MM.1S (cell line): ENCODE data around the gene PAFAH1B2.

ENCODE experiments used
- DNase-seq: peaks from one replicate; pipeline ENCODE4 v3.0.0-alpha.2; 2015
- H2AFZ ChIP-seq: fragments of 300-600 bp; sonication (generic); 2 replicates; pipeline ENCODE4 v1.6.0; 2016; ENCODE audit warnings: antibody characterized with exemption, low read length
- H3F3A ChIP-seq: fragments of 300-600 bp; sonication (generic); 2 replicates; pipeline ENCODE4 v1.6.1; 2016; ENCODE audit warnings: mild to moderate bottlenecking, antibody characterized with exemption, low read length, moderate library complexity, mixed read lengths; ENCODE audit not compliant: insufficient read depth
- H3K27ac ChIP-seq: fragments of 300-600 bp; sonication (generic); 2 replicates; pipeline ENCODE4 v1.5.1; 2016; ENCODE audit warnings: mild to moderate bottlenecking, low read length
- H3K27me3 ChIP-seq: fragments of 300-600 bp; sonication (generic); replicated peaks from 2 replicates; pipeline ENCODE4 v1.6.0; 2016; ENCODE audit warnings: low read length; ENCODE audit not compliant: insufficient read depth
- H3K36me3 ChIP-seq: fragments of 300-600 bp; sonication (generic); replicated peaks from 2 replicates; pipeline ENCODE4 v1.6.1; 2016; ENCODE audit warnings: mild to moderate bottlenecking, low read length, mixed read lengths; ENCODE audit not compliant: insufficient read depth
- H3K4me1 ChIP-seq: fragments of 300-600 bp; sonication (generic); 2 replicates; pipeline ENCODE4 v1.6.1; 2016; ENCODE audit warnings: low read length, mixed read lengths
- H3K4me2 ChIP-seq: fragments of 300-600 bp; sonication (generic); 2 replicates; pipeline ENCODE4 v1.6.0; 2016; ENCODE audit warnings: low read depth, low read length
- H3K4me3 ChIP-seq: fragments of 300-600 bp; sonication (generic); 2 replicates; pipeline ENCODE4 v1.5.1; 2016; ENCODE audit warnings: low read length, mixed read lengths
- H3K79me2 ChIP-seq: fragments of 300-600 bp; sonication (generic); 2 replicates; pipeline ENCODE4 v1.6.1; 2016; ENCODE audit warnings: mixed run types, low read length, mixed read lengths
- H3K9ac ChIP-seq: fragments of 300-600 bp; sonication (generic); 2 replicates; pipeline ENCODE4 v1.6.1; 2016; ENCODE audit warnings: low read length, mixed read lengths
- H3K9me2 ChIP-seq: fragments of 300-600 bp; sonication (generic); replicated peaks from 2 replicates; pipeline ENCODE4 v1.6.1; 2016; ENCODE audit warnings: mild to moderate bottlenecking, low read length, mixed read lengths; ENCODE audit not compliant: insufficient read depth
- H3K9me3 ChIP-seq: fragments of 300-600 bp; sonication (generic); replicated peaks from 2 replicates; pipeline ENCODE4 v1.6.1; 2016; ENCODE audit warnings: mild to moderate bottlenecking, low read length, mixed read lengths; ENCODE audit not compliant: insufficient read depth
- H4K20me1 ChIP-seq: fragments of 300-600 bp; sonication (generic); 2 replicates; pipeline ENCODE4 v1.6.1; 2016; ENCODE audit warnings: mild to moderate bottlenecking, low read length, moderate library complexity, mixed read lengths; ENCODE audit not compliant: insufficient read depth
- EZH2 ChIP-seq: fragments of 300-600 bp; sonication (generic); optimal IDR thresholded peaks from 2 replicates; pipeline ENCODE3; 2017; ENCODE audit warnings: low read depth, mild to moderate bottlenecking, antibody characterized with exemption, low read length, mixed read lengths
- EZH2phosphoT487 ChIP-seq: fragments of 300-600 bp; sonication (generic); IDR thresholded peaks from 2 replicates; pipeline ENCODE4 v1.6.1; 2018; ENCODE audit warnings: antibody characterized with exemption, low read length
- TF ChIP-seq, protein P1 (sequence below): fragments of 300-600 bp; sonication (generic); IDR thresholded peaks from 2 replicates; pipeline ENCODE4 v1.5.1; 2016; ENCODE audit warnings: antibody characterized with exemption, low read length, mixed read lengths

Gene PAFAH1B2

DNA sequence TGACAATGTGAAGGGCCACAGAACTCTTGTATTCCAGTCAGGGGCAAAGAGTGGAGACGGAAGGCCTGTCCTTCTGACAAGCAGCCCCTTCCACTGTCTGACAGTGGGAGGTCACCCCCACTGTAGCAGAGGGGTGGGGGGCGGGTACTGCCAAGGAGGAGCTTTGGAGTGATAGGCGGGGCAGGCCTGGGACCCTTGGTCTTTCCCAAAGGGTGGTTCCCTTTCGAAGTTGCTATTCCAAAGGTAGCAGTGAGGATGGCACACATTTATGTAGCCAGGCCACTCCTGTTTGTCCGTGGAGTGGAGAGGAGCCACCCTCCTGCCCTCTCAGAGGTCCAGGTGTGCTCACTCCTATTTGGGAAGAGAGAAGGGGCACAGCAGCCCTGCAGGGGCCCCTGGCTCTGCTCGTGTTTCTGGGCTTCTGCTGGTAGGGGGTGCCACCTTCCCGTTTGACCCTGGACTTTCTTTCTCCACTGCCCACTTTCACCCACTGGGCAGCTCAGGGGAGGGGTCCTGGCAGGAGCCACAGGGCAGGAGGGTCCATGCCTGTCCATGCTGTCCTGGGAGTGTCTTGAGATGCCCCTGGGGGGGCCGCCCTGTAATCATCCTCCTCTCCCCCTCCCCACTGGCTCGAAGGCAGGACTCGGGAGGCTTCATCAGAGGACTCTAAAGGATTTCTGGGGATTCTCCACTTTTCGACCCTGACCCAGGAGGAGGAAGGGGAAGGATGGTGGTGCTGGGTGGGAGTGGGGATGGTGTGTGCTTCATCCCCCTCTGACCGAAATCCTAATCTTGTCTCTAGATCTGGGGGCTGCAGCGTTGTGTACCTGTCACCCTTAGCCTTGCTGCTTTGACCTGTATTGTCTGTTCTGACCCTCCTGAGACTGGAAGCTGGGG lies 56.1 kb downstream of the PAFAH1B2 start:
- Histone ChIP-seq H2AFZ (no peak overlapping the region), H3F3A (no peaks in the 10 kb centered on the region), H3K4me1 (no peaks in the 10 kb centered on the region), H4K20me1 (no peaks in the 10 kb centered on the region), H3K4me2 (no peak overlapping the region), H3K9ac (no peak overlapping the region), H3K9me3 (no peaks in the 10 kb centered on the region), H3K27ac (no peak overlapping the region), H3K4me3 (no peak overlapping the region), H3K9me2 (no peaks in the 10 kb centered on the region), H3K36me3 (no peaks in the 10 kb centered on the region), H3K79me2 (no peaks in the 10 kb centered on the region), H3K27me3 (no peaks in the 10 kb centered on the region)
- no peak for DNase-seq
- no peak for TF ChIP-seq EZH2phosphoT487
- TF ChIP-seq, protein P1, sequence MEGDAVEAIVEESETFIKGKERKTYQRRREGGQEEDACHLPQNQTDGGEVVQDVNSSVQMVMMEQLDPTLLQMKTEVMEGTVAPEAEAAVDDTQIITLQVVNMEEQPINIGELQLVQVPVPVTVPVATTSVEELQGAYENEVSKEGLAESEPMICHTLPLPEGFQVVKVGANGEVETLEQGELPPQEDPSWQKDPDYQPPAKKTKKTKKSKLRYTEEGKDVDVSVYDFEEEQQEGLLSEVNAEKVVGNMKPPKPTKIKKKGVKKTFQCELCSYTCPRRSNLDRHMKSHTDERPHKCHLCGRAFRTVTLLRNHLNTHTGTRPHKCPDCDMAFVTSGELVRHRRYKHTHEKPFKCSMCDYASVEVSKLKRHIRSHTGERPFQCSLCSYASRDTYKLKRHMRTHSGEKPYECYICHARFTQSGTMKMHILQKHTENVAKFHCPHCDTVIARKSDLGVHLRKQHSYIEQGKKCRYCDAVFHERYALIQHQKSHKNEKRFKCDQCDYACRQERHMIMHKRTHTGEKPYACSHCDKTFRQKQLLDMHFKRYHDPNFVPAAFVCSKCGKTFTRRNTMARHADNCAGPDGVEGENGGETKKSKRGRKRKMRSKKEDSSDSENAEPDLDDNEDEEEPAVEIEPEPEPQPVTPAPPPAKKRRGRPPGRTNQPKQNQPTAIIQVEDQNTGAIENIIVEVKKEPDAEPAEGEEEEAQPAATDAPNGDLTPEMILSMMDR = no peak
- no peak for TF ChIP-seq EZH2

DNA sequence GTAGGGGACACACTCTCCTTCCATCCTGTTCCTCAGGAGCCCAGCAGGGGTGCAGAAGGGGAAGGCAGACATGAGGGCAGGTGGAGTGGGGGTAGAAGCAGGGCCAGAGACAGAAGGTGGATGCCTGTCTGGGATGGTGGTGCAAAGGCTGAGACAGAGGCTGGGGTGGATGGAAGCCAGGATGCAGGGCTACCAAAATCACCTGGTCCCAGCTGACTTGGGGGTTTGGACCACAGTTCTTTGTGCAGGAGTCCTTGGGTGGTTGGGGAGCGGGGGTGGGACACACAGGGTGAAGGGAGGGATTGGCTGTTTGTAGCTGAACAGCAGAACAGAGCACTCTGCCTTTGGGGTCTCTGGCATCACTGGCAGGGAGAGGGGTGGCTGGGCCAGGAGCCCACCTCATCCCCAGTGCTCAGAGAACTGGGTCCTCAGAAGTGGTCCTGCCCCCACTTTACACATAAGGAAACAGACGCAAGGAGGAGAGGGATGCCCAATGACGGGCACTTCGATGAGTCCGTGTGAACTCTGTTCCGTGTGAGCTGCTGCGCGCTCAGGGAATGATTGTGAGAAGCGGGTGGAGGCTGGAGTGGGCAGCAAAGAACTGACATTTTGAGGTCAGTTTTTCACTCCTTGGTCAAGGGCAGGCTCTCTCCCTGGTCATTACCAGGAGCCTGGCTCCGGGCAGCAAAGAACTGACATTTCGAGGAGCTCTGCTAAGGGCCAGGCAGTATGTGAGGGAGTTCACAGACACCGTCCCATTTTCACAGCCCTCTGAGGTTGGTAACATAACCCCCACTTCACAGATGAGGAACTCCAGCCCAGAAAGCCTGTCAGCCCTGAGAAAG lies 56.9 kb downstream of the PAFAH1B2 start:
- H3K4me2 ChIP-seq = no peak overlapping the region
- H3F3A ChIP-seq = no peaks in the 10 kb centered on the region
- no peaks in the 10 kb centered on the region for H3K36me3 ChIP-seq
- no peaks in the 10 kb centered on the region for H4K20me1 ChIP-seq
- no peaks in the 10 kb centered on the region for H3K9me2 ChIP-seq
- no peaks in the 10 kb centered on the region for H3K79me2 ChIP-seq
- no peak for TF ChIP-seq EZH2phosphoT487
- no peak for TF ChIP-seq EZH2
- TF ChIP-seq, protein P1 = no peak
- no peak for DNase-seq
- H3K9ac ChIP-seq = no peak overlapping the region
- H2AFZ ChIP-seq = no peak overlapping the region
- no peaks in the 10 kb centered on the region for H3K4me1 ChIP-seq
- H3K9me3 ChIP-seq = no peaks in the 10 kb centered on the region
- no peak overlapping the region for H3K27ac ChIP-seq
- no peaks in the 10 kb centered on the region for H3K27me3 ChIP-seq
- no peak overlapping the region for H3K4me3 ChIP-seq

DNA sequence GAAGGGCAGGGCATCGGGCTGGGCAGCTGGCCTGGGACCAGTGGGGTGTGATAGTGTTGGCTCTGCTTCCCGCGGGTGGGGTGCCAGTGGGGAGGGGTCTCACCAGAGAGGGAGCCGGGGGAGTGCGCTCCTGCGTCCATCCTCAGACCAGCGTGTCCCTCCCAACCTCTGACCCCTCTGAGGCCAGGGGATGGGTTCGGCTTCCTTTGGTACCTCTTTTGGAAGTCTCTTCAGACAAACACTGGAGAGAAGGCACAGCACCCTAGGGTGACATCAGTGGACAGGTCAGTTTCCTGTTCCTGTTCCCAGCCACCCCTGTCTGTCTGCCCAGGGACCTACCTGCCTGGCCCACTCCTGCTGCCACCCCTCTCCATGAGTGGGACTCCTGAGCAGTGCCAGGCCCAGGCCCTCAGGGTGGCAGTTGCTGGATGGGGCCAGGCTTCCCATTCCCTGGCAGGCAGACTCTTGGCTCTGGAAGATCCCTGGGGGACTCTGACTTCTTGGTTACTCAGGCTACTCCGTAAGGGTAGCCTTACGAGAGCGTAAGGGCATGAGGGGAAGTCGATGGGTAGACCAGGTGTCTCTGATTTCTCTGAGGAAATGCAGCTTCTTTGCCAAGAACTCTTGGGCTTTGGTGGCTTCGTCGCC lies 57.7 kb downstream of the PAFAH1B2 start:
- no peaks in the 10 kb centered on the region for H3K27me3 ChIP-seq
- H3K4me3 ChIP-seq = no peak overlapping the region
- no peaks in the 10 kb centered on the region for H3K9me3 ChIP-seq
- H4K20me1 ChIP-seq = no peaks in the 10 kb centered on the region
- H3K79me2 ChIP-seq = no peaks in the 10 kb centered on the region
- no peaks in the 10 kb centered on the region for H3K36me3 ChIP-seq
- H3K9ac ChIP-seq = no peak overlapping the region
- H3K4me1 ChIP-seq = no peaks in the 10 kb centered on the region
- no peak overlapping the region for H3K4me2 ChIP-seq
- TF ChIP-seq EZH2 (no peak), EZH2phosphoT487 (no peak)
- TF ChIP-seq, protein P1 = no peak
- H2AFZ ChIP-seq = no peak overlapping the region
- H3K9me2 ChIP-seq = no peaks in the 10 kb centered on the region
- DNase-seq = no peak
- H3F3A ChIP-seq = no peaks in the 10 kb centered on the region
- no peak overlapping the region for H3K27ac ChIP-seq
